Mesenchymal stem cell (in vitro differentiated cells and primary cell): Measurements from ENCODE around the gene CLEC19A.

Experiments
- DNase-seq: peaks from one replicate; pipeline ENCODE4 v3.0.0-alpha.2; 2013
- H2AFZ ChIP-seq: one replicate; pipeline ENCODE4 v1.6.1; 2013; ENCODE audit warnings: low read depth, mild to moderate bottlenecking, control low read depth, inconsistent platforms, low read length, moderate library complexity
- H2AK5ac ChIP-seq: 2 replicates; pipeline ENCODE4 v1.6.1; 2013; ENCODE audit warnings: low read length, moderate library complexity, mild to moderate bottlenecking, inconsistent platforms; ENCODE audit not compliant: severe bottlenecking
- H2BK120ac ChIP-seq: one replicate; pipeline ENCODE4 v1.6.1; 2013; ENCODE audit warnings: low read depth, mild to moderate bottlenecking, inconsistent platforms, low read length, moderate library complexity
- H2BK12ac ChIP-seq, 2 experiments: one replicate each; pipeline ENCODE4 v1.6.1; 2013; ENCODE audit warnings: inconsistent platforms in 2 of 2, low read length in 2 of 2, mild to moderate bottlenecking in 2 of 2, moderate library complexity in 2 of 2, control low read depth in 1 of 2
- H2BK15ac ChIP-seq: one replicate; pipeline ENCODE4 v1.6.1; 2013; ENCODE audit warnings: mild to moderate bottlenecking, low read depth, inconsistent platforms; ENCODE audit not compliant: poor library complexity, severe bottlenecking
- H2BK5ac ChIP-seq: 2 replicates; pipeline ENCODE4 v1.6.1; 2013; ENCODE audit warnings: low read depth, mild to moderate bottlenecking, low read length, control low read depth, inconsistent platforms; ENCODE audit not compliant: poor library complexity, severe bottlenecking
- H3K14ac ChIP-seq, 2 experiments: one replicate each; pipeline ENCODE4 v1.6.1; 2013; ENCODE audit warnings: inconsistent platforms in 2 of 2, low read length in 2 of 2, control low read depth in 1 of 2, mild to moderate bottlenecking in 1 of 2, moderate library complexity in 1 of 2
- H3K18ac ChIP-seq, 2 experiments: one replicate each; pipeline ENCODE4 v1.6.1; 2013; ENCODE audit warnings: inconsistent platforms in 2 of 2, low read length in 2 of 2, control low read depth in 1 of 2, low read depth in 1 of 2, mild to moderate bottlenecking in 1 of 2
- H3K23ac ChIP-seq, 2 experiments: one replicate each; pipeline ENCODE4 v1.6.1; 2013; ENCODE audit warnings: inconsistent platforms in 2 of 2, low read length in 2 of 2, mild to moderate bottlenecking in 2 of 2, moderate library complexity in 2 of 2, control low read depth in 1 of 2
- H3K27ac ChIP-seq: 2 replicates; pipeline ENCODE4 v1.5.1; 2013; ENCODE audit warnings: mild to moderate bottlenecking, moderate library complexity, low read length, control low read depth, inconsistent platforms; ENCODE audit not compliant: poor library complexity, severe bottlenecking
- H3K27me3 ChIP-seq, 2 experiments: 2 replicates each; pipeline versions ENCODE4 v1.6.1 to v1.7.0; 2013; ENCODE audit warnings: low read length in 2 of 2, mild to moderate bottlenecking in 2 of 2, moderate library complexity in 2 of 2, control low read depth in 1 of 2, inconsistent platforms in 1 of 2; ENCODE audit not compliant: control insufficient read depth in 1 of 2, insufficient read depth in 1 of 2
- H3K36me3 ChIP-seq, 2 experiments: 2 replicates each; pipeline versions ENCODE4 v1.6.1 to v1.7.0; 2013; ENCODE audit warnings: low read length in 2 of 2, control low read depth in 1 of 2, inconsistent platforms in 1 of 2, low read depth in 1 of 2, mild to moderate bottlenecking in 1 of 2; ENCODE audit not compliant: insufficient read depth in 2 of 2, control insufficient read depth in 1 of 2
- H3K4ac ChIP-seq, 2 experiments: one replicate each; pipeline ENCODE4 v1.6.1; 2013; ENCODE audit warnings: inconsistent platforms in 2 of 2, low read length in 2 of 2, mild to moderate bottlenecking in 2 of 2, moderate library complexity in 2 of 2, control low read depth in 1 of 2, low read depth in 1 of 2
- H3K4me1 ChIP-seq: 2 replicates; pipeline ENCODE4 v1.6.1; 2013; ENCODE audit warnings: low read depth, low read length, control low read depth; ENCODE audit not compliant: control insufficient read depth, insufficient read depth
- H3K4me2 ChIP-seq: 2 replicates; pipeline ENCODE4 v1.6.1; 2013; ENCODE audit warnings: low read length, mild to moderate bottlenecking, inconsistent platforms; ENCODE audit not compliant: poor library complexity, severe bottlenecking
- H3K4me3 ChIP-seq, 2 experiments: 2 replicates each; pipeline versions ENCODE4 v1.5.1 to v1.7.0; 2013; ENCODE audit warnings: low read length in 2 of 2, mild to moderate bottlenecking in 2 of 2, control low read depth in 1 of 2, low read depth in 1 of 2; ENCODE audit not compliant: insufficient read depth in 1 of 2
- H3K79me1 ChIP-seq: replicated peaks from 2 replicates; pipeline ENCODE4 v1.6.1; 2013; ENCODE audit warnings: mild to moderate bottlenecking, control low read depth, low read length, inconsistent platforms; ENCODE audit not compliant: poor library complexity, severe bottlenecking
- H3K9ac ChIP-seq: 2 replicates; pipeline ENCODE4 v1.7.0; 2013; ENCODE audit warnings: mild to moderate bottlenecking, low read length, moderate library complexity
- H3K9me3 ChIP-seq: 2 replicates; pipeline ENCODE4 v1.7.0; 2013; ENCODE audit warnings: mild to moderate bottlenecking, low read length; ENCODE audit not compliant: control insufficient read depth
- H4K8ac ChIP-seq: one replicate; pipeline ENCODE4 v1.6.1; 2013; ENCODE audit warnings: inconsistent platforms, mild to moderate bottlenecking, low read length, moderate library complexity
- H4K91ac ChIP-seq: one replicate; pipeline ENCODE4 v1.6.1; 2013; ENCODE audit warnings: mild to moderate bottlenecking, low read length, inconsistent platforms
- WGBS: methylation state at CpG from one replicate; pipeline ENCODE4 v1.1.7; 2013; ENCODE audit warnings: mixed read lengths; 5-methylcytosine and 5-hydroxymethylcytosine counted together

Gene CLEC19A

DNA sequence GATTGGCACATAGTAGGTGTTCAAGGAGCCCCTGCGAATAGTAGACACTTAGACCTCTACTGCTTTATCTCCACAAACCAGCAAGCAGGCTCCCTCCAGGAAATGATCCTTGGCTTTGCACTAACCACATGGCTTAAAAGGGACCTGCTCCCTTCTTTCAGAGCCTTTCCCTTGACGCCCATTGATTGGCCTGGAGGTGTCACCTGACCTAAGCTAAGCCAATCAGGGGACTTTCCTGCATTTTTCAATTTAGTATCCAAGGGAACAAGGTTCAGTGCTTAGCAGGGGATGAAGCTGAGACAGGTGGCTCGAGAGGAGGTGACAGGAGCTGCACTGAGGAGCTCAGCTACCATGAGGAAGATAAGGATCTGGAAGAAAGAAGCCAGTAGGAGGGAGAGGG lies 52.8 kb downstream of the CLEC19A start:
- no peak overlapping the region for H3K23ac ChIP-seq
- no peaks in the 10 kb centered on the region for H3K9me3 ChIP-seq
- H2AK5ac ChIP-seq = no peak overlapping the region
- no peak overlapping the region for H3K4me2 ChIP-seq
- H3K9ac ChIP-seq = no peak overlapping the region
- no peaks in the 10 kb centered on the region for H3K36me3 ChIP-seq
- no peaks in the 10 kb centered on the region for H3K4me1 ChIP-seq
- H3K4ac ChIP-seq = no peak overlapping the region
- no peak for DNase-seq
- H2AFZ ChIP-seq = no peak overlapping the region
- H3K27me3 ChIP-seq = peaks cover 0 to 37% of the 10 kb centered on the region in 2 experiments
- 54% methylated on average over 3 of the region's 3 CpGs for WGBS
- H2BK15ac ChIP-seq = no peak overlapping the region
- H3K27ac ChIP-seq = no peak overlapping the region
- no peak overlapping the region for H3K4me3 ChIP-seq
- H4K91ac ChIP-seq = no peak overlapping the region
- H4K8ac ChIP-seq = no peak overlapping the region
- no peaks in the 10 kb centered on the region for H3K79me1 ChIP-seq
- H2BK12ac ChIP-seq = no peak overlapping the region
- no peak overlapping the region for H3K18ac ChIP-seq
- no peak overlapping the region for H2BK5ac ChIP-seq
- H3K14ac ChIP-seq = no peak overlapping the region
- no peak overlapping the region for H2BK120ac ChIP-seq

DNA sequence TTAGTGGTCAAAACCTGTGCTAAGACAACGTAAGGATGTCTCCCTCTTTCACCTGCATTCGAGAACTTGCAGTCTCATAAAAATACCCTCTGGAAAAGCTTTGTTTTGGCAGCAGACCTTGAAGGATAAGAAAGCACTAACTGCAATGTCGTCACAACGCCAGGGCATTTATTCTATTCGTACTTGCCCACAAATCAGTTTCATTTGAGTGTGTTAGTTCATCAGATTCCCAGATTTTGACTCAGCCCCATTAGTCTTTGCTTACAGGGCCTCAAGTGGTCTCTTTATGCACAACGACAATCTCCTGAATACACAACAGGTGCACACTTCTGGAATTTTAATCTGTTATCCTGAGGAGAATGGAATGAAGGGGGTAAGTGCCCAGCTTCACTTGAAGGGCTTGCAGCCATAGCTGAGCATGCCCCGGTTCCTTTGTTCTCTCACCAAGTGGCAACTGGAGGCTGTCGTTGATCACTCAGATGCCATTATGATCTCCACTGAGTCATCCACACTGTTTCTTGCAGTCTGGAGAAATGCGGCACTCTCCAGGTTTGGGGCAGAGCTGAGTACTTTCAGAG lies 58.8 kb downstream of the CLEC19A start:
- Histone ChIP-seq H3K4ac (no peak overlapping the region), H2AFZ (no peak overlapping the region), H3K27me3 (peaks cover 5 to 31% of the 10 kb centered on the region in 2 experiments), H2BK12ac (no peak overlapping the region), H2BK120ac (no peak overlapping the region), H2BK15ac (no peak overlapping the region), H3K79me1 (no peaks in the 10 kb centered on the region), H3K14ac (no peak overlapping the region), H3K27ac (no peak overlapping the region), H3K4me2 (no peak overlapping the region), H3K18ac (no peak overlapping the region), H4K8ac (no peak overlapping the region), H3K9ac (no peak overlapping the region), H3K9me3 (no peaks in the 10 kb centered on the region), H2AK5ac (no peak overlapping the region), H3K36me3 (no peaks in the 10 kb centered on the region), H3K4me3 (no peak overlapping the region), H3K23ac (no peak overlapping the region), H4K91ac (no peak overlapping the region), H3K4me1 (no peaks in the 10 kb centered on the region), H2BK5ac (no peak overlapping the region)
- no peak for DNase-seq
- 84% methylated on average over 8 of the region's 9 CpGs for WGBS

DNA sequence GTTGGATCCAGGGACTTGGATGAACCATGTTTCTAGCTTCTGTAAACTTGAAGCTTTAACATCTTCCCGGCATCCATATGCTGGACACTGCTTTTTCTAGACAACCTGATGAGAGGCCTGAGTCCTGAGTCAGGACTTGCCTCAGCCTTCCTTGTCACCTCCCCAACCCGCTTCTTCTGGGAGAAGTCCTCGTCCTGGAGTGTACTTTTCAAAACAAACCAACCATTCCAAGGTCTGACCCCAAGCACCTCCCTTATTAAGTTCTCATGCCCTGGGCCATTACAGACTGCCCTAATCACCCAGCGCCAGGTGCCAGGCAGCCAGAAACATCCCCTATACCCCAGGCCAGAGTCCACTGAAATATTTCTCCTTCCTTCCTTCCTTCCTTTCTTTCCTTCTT lies 59.4 kb downstream of the CLEC19A start:
- no peak overlapping the region for H3K18ac ChIP-seq
- WGBS = 65% methylated on average over 4 of the region's 4 CpGs
- DNase-seq = no peak

DNA sequence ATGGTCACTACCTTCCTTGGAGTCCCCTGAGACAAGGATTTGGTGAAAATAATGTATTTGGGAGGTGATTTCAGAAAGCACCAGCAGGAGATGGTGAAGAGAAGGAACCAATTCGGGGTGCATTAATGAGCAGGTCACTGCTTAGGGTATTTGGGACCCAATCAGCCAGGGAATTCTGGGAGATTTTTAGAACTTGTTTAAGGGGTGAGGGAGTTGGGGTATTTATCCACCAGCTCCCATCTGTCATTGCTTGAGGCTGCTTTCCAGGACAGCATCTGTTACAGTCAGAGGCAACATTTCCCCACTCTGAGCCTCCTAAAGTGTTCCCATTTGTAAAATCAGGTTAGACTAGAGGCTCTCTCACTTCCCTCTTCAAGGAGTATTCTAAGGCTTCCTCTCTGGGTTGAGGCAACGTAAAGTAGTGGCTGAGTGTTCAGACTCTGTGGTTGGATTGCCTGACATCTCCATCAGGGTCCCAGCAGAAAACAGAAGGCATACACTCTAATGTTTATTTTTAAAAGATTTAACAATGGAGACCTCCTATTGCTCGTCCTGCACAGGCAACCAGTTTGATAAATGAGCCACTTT lies 60.9 kb downstream of the CLEC19A start:
- Histone ChIP-seq H3K9me3 (no peaks in the 10 kb centered on the region), H3K4ac (no peak overlapping the region), H3K14ac (no peak overlapping the region), H4K91ac (no peak overlapping the region), H2BK5ac (no peak overlapping the region), H3K4me2 (no peak overlapping the region), H3K18ac (no peak overlapping the region), H4K8ac (no peak overlapping the region), H3K79me1 (no peaks in the 10 kb centered on the region), H2AFZ (no peak overlapping the region), H3K27me3 (peaks cover 5 to 36% of the 10 kb centered on the region in 2 experiments), H2BK120ac (no peak overlapping the region), H3K9ac (no peak overlapping the region), H3K23ac (no peak overlapping the region), H3K27ac (no peak overlapping the region), H3K4me1 (no peaks in the 10 kb centered on the region), H2BK15ac (no peak overlapping the region), H3K36me3 (no peaks in the 10 kb centered on the region), H2BK12ac (no peak overlapping the region), H2AK5ac (no peak overlapping the region), H3K4me3 (no peak overlapping the region)
- WGBS = 19% methylated on average over 2 of the region's 3 CpGs
- no peak for DNase-seq

More for the DNA sequence above, 59.4 kb downstream of the CLEC19A start:
- H3K4me1 ChIP-seq = no peaks in the 10 kb centered on the region
- no peak overlapping the region for H3K4ac ChIP-seq
- no peak overlapping the region for H3K9ac ChIP-seq
- no peak overlapping the region for H2BK5ac ChIP-seq
- no peak overlapping the region for H3K23ac ChIP-seq
- no peak overlapping the region for H2AK5ac ChIP-seq
- no peak overlapping the region for H3K14ac ChIP-seq
- H2BK120ac ChIP-seq = no peak overlapping the region
- no peaks in the 10 kb centered on the region for H3K79me1 ChIP-seq
- H3K27ac ChIP-seq = no peak overlapping the region
- H2AFZ ChIP-seq = no peak overlapping the region
- H3K27me3 ChIP-seq = peaks cover 5 to 34% of the 10 kb centered on the region in 2 experiments
- H4K91ac ChIP-seq = no peak overlapping the region
- no peaks in the 10 kb centered on the region for H3K36me3 ChIP-seq
- no peak overlapping the region for H2BK15ac ChIP-seq
- no peak overlapping the region for H2BK12ac ChIP-seq
- H3K9me3 ChIP-seq = no peaks in the 10 kb centered on the region
- H3K4me3 ChIP-seq = no peak overlapping the region
- H4K8ac ChIP-seq = no peak overlapping the region
- no peak overlapping the region for H3K4me2 ChIP-seq
